Measurements from ENCODE around the gene PPP1R13B.

PPP1R13B gene

GRCh38 chr14:103710771-103711377, 136.5 kb downstream of the PPP1R13B start:
- TF ChIP-seq CTCF (conservative IDR thresholded peaks at IDR 0.05): no peak
- peak overlapping the region; percentile 51 for H3K27ac ChIP-seq

GRCh38 chr14:103709814-103710213, 137.6 kb downstream of the PPP1R13B start:
- H3K27ac ChIP-seq: peak overlapping the region; percentile 51
- no peak for TF ChIP-seq CTCF (conservative IDR thresholded peaks at IDR 0.05)

- no peak for TF ChIP-seq CTCF (conservative IDR thresholded peaks at IDR 0.05)
- peak overlapping the region; percentile 51 for H3K27ac ChIP-seq
These were observed 138.6 kb downstream of the PPP1R13B start for GRCh38 chr14:103708750-103709187.

GRCh38 chr14:103707329-103708263, 139.8 kb downstream of the PPP1R13B start:
- TF ChIP-seq CTCF (conservative IDR thresholded peaks at IDR 0.05): no peak
- H3K27ac ChIP-seq: peak overlapping the region; percentile 51

GRCh38 chr14:103706551-103707328, 140.6 kb downstream of the PPP1R13B start:
- no peak for TF ChIP-seq CTCF (conservative IDR thresholded peaks at IDR 0.05)
- H3K27ac ChIP-seq: no peak overlapping the region

GRCh38 chr14:103705504-103706284, 141.7 kb downstream of the PPP1R13B start:
- no peak for TF ChIP-seq CTCF (conservative IDR thresholded peaks at IDR 0.05)
- H3K27ac ChIP-seq: no peak overlapping the region

Measured in VCaP (cell line).